Neuronal stem cell (in vitro differentiated cells): Measurements from ENCODE around the gene CNTNAP5.

Experiments
- DNase-seq: peaks from one replicate; pipeline ENCODE4 v3.0.0-alpha.2; 2013; ENCODE audit warnings: low spot score
- H2AFZ ChIP-seq: one replicate; pipeline ENCODE4 v1.6.1; 2013; ENCODE audit warnings: mild to moderate bottlenecking, low read length, inconsistent platforms
- H2AK5ac ChIP-seq: 2 replicates; pipeline ENCODE4 v1.6.1; 2013; ENCODE audit warnings: low read depth, mild to moderate bottlenecking, inconsistent platforms, low read length, moderate library complexity, mixed read lengths
- H2BK120ac ChIP-seq: 2 replicates; pipeline ENCODE4 v1.6.1; 2013; ENCODE audit warnings: low read depth, mild to moderate bottlenecking, inconsistent platforms, low read length, moderate library complexity, mixed read lengths
- H2BK12ac ChIP-seq: one replicate; pipeline ENCODE4 v1.6.1; 2013; ENCODE audit warnings: low read length, inconsistent platforms
- H2BK15ac ChIP-seq: 2 replicates; pipeline ENCODE4 v1.6.1; 2013; ENCODE audit warnings: mild to moderate bottlenecking, low read length, inconsistent platforms, mixed read lengths
- H2BK5ac ChIP-seq: one replicate; pipeline ENCODE4 v1.6.1; 2013; ENCODE audit warnings: inconsistent platforms, mild to moderate bottlenecking, low read length, moderate library complexity
- H3K14ac ChIP-seq: one replicate; pipeline ENCODE4 v1.6.1; 2013; ENCODE audit warnings: low read length, inconsistent platforms
- H3K18ac ChIP-seq: 2 replicates; pipeline ENCODE4 v1.6.1; 2013; ENCODE audit warnings: low read length, inconsistent platforms
- H3K23ac ChIP-seq: 2 replicates; pipeline ENCODE4 v1.6.1; 2013; ENCODE audit warnings: low read depth, mild to moderate bottlenecking, mixed read lengths, low read length, inconsistent platforms; ENCODE audit not compliant: poor library complexity
- H3K27ac ChIP-seq: replicated peaks from 3 replicates; pipeline ENCODE4 v1.5.1; 2013; ENCODE audit warnings: low read length, inconsistent platforms
- H3K27me3 ChIP-seq, 3 experiments: 2 replicates each; pipeline ENCODE4 v1.6.1; 2013; ENCODE audit warnings: low read length in 3 of 3, mild to moderate bottlenecking in 2 of 3, inconsistent platforms in 1 of 3, low read depth in 1 of 3, mixed read lengths in 1 of 3, moderate library complexity in 1 of 3; ENCODE audit not compliant: control insufficient read depth in 3 of 3, insufficient read depth in 3 of 3
- H3K36me3 ChIP-seq, 2 donors: replicated peaks in 1 of 2; 2 replicates each; pipeline ENCODE4 v1.6.1; 2013; ENCODE audit warnings: low read length in 2 of 2; ENCODE audit not compliant: control insufficient read depth in 2 of 2, insufficient read depth in 2 of 2
- H3K4ac ChIP-seq: 2 replicates; pipeline ENCODE4 v1.6.1; 2013; ENCODE audit warnings: inconsistent platforms, mild to moderate bottlenecking, low read length, moderate library complexity
- H3K4me1 ChIP-seq, 2 donors: 1 replicate in 1 of 2; 2 replicates in 1 of 2; pipeline ENCODE4 v1.6.1; 2013; ENCODE audit warnings: low read length in 2 of 2, low read depth in 1 of 2; ENCODE audit not compliant: control insufficient read depth in 2 of 2, insufficient read depth in 1 of 2
- H3K4me2 ChIP-seq: one replicate; pipeline ENCODE4 v1.6.1; 2013; ENCODE audit warnings: mild to moderate bottlenecking, low read length, inconsistent platforms; ENCODE audit not compliant: insufficient read depth, poor library complexity, severe bottlenecking
- H3K4me3 ChIP-seq, 2 donors: 2 replicates each; pipeline ENCODE4 v1.5.1; 2013; ENCODE audit warnings: low read length in 2 of 2, mild to moderate bottlenecking in 2 of 2, inconsistent platforms in 1 of 2, moderate library complexity in 1 of 2
- H3K79me1 ChIP-seq: one replicate; pipeline ENCODE4 v1.6.1; 2013; ENCODE audit warnings: low read depth, mild to moderate bottlenecking, inconsistent platforms, low read length, moderate library complexity
- H3K9ac ChIP-seq: one replicate; pipeline ENCODE4 v1.6.1; 2013; ENCODE audit warnings: mild to moderate bottlenecking, low read depth, low read length, inconsistent platforms; ENCODE audit not compliant: poor library complexity
- H3K9me3 ChIP-seq, 2 donors: replicated peaks in 1 of 2; 2 replicates each; pipeline versions ENCODE3 to v1.6.1; 2013; ENCODE audit warnings: low read length in 2 of 2, mild to moderate bottlenecking in 2 of 2, inconsistent platforms in 1 of 2, low read depth in 1 of 2, mixed read lengths in 1 of 2, moderate library complexity in 1 of 2; ENCODE audit not compliant: control insufficient read depth in 2 of 2, insufficient read depth in 1 of 2
- H4K8ac ChIP-seq: one replicate; pipeline ENCODE4 v1.6.1; 2013; ENCODE audit warnings: low read depth, mild to moderate bottlenecking, inconsistent platforms, low read length, moderate library complexity
- H4K91ac ChIP-seq: one replicate; pipeline ENCODE4 v1.6.1; 2013; ENCODE audit warnings: low read length, low read depth, mild to moderate bottlenecking, inconsistent platforms; ENCODE audit not compliant: poor library complexity
- WGBS, 2 donors: extraction: QIAGEN DNeasy Blood & Tissue Kit; methylation state at CpG; one replicate each; pipeline ENCODE4 v1.1.7; 2013; ENCODE audit warnings: missing lambda C conversion rate in 2 of 2, mixed read lengths in 1 of 2; ENCODE audit not compliant: insufficient read length in 2 of 2, insufficient replicate concordance in 1 of 2; ENCODE audit errors: extremely low coverage in 2 of 2; 5-methylcytosine and 5-hydroxymethylcytosine counted together

Gene CNTNAP5

DNA sequence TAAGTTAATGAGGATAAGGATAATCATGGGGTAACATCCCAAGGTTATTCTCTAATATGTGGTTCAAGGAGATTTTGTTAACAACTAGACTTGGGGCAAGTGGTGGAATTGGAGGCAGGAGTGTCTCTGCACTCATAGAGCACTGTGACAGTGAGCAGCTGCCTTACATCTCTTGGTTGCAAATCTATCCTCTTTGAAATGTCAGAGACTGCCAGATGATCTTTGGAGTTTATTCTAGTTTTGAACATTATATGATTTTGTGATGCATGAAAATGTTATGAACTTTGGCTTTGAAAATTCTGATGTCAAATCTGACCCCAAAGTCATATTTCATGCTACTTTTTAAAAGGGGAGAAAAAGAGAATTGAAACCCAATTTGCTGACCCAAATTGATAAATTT lies 861.1 kb downstream of the CNTNAP5 start:
- H2BK5ac ChIP-seq: no peak overlapping the region
- no peak overlapping the region for H3K4ac ChIP-seq
- no peaks in the 10 kb centered on the region for H3K36me3 ChIP-seq
- H3K27ac ChIP-seq: no peak overlapping the region
- no peak overlapping the region for H3K14ac ChIP-seq
- no peak overlapping the region for H2BK120ac ChIP-seq
- no peaks in the 10 kb centered on the region for H3K4me1 ChIP-seq
- no peak overlapping the region for H3K4me2 ChIP-seq
- H2BK15ac ChIP-seq: no peak overlapping the region
- no peak overlapping the region for H2AFZ ChIP-seq
- H4K8ac ChIP-seq: no peak overlapping the region
- no peak overlapping the region for H2AK5ac ChIP-seq
- no peak overlapping the region for H3K18ac ChIP-seq
- H3K23ac ChIP-seq: no peak overlapping the region
- H3K9me3 ChIP-seq: no peaks in the 10 kb centered on the region
- no peaks in the 10 kb centered on the region for H3K79me1 ChIP-seq
- no peak overlapping the region for H2BK12ac ChIP-seq
- H3K4me3 ChIP-seq: no peak overlapping the region
- DNase-seq: no peak
- no peaks in the 10 kb centered on the region for H3K27me3 ChIP-seq
- no peak overlapping the region for H4K91ac ChIP-seq
- no peak overlapping the region for H3K9ac ChIP-seq

DNA sequence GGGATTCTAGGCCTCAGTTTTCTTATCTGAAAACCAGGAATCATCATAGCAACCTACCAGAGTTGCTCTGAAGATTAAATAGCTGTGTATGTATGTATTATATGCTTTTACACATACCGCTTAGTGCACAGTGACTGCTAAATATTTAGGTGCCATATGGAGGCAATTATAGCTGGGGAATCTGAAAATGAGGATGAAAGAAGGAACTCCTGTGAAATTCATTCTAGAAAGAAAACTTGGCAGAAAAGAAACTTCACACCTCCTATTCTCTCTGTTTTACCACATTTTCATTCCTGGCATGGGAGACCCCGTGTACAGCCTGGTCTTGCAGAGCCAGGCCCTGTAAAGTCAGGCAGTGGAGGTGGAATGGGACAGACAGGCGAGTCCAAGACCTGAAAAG lies 862.4 kb downstream of the CNTNAP5 start:
- Histone ChIP-seq H2BK15ac (no peak overlapping the region), H4K8ac (no peak overlapping the region), H3K4me2 (no peak overlapping the region), H2BK120ac (no peak overlapping the region), H3K4me3 (no peak overlapping the region), H3K18ac (no peak overlapping the region), H2AK5ac (no peak overlapping the region), H2AFZ (no peak overlapping the region), H3K4me1 (no peaks in the 10 kb centered on the region), H3K9ac (no peak overlapping the region), H2BK5ac (no peak overlapping the region), H3K23ac (no peak overlapping the region), H3K4ac (no peak overlapping the region), H3K9me3 (no peaks in the 10 kb centered on the region), H3K27ac (no peak overlapping the region), H2BK12ac (no peak overlapping the region), H3K14ac (no peak overlapping the region), H3K27me3 (no peaks in the 10 kb centered on the region), H4K91ac (no peak overlapping the region), H3K36me3 (no peaks in the 10 kb centered on the region), H3K79me1 (no peaks in the 10 kb centered on the region)
- WGBS, 2 donors: no CpG with 5 or more reads among the region's 3 CpGs
- no peak for DNase-seq

DNA sequence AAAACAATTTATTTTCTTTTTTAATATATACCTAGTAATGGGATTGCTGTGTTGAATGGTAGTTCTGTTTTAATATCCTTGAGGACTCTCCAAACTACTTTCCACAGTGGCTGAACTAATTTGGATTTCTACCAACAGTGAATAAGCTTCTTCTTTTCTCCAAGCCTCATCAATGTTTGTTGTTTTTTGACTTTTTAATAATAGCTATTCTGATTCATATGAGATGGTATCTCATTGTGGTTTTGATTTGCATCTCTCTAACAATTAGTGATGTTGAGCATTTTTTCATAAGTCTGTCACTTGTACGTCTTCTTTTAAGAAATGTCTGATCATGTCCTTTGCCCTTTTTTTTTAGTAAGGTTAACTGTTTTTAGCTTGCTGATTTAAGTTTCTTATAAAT lies 863.3 kb downstream of the CNTNAP5 start:
- no peak overlapping the region for H3K4ac ChIP-seq
- WGBS, 2 donors: no CpG with 5 or more reads among the region's 1 CpG
- H3K14ac ChIP-seq: no peak overlapping the region
- H3K23ac ChIP-seq: no peak overlapping the region
- H2BK5ac ChIP-seq: no peak overlapping the region
- no peak overlapping the region for H3K18ac ChIP-seq
- H4K8ac ChIP-seq: no peak overlapping the region
- no peaks in the 10 kb centered on the region for H3K36me3 ChIP-seq
- H4K91ac ChIP-seq: no peak overlapping the region
- H3K4me3 ChIP-seq: no peak overlapping the region
- no peak overlapping the region for H2AK5ac ChIP-seq
- H3K4me1 ChIP-seq: no peaks in the 10 kb centered on the region
- no peaks in the 10 kb centered on the region for H3K27me3 ChIP-seq
- no peak for DNase-seq
- H3K4me2 ChIP-seq: no peak overlapping the region
- H2BK120ac ChIP-seq: no peak overlapping the region
- no peak overlapping the region for H2BK12ac ChIP-seq
- no peak overlapping the region for H2AFZ ChIP-seq
- H3K79me1 ChIP-seq: no peaks in the 10 kb centered on the region
- no peak overlapping the region for H2BK15ac ChIP-seq
- no peaks in the 10 kb centered on the region for H3K9me3 ChIP-seq
- H3K27ac ChIP-seq: no peak overlapping the region
- no peak overlapping the region for H3K9ac ChIP-seq

DNA sequence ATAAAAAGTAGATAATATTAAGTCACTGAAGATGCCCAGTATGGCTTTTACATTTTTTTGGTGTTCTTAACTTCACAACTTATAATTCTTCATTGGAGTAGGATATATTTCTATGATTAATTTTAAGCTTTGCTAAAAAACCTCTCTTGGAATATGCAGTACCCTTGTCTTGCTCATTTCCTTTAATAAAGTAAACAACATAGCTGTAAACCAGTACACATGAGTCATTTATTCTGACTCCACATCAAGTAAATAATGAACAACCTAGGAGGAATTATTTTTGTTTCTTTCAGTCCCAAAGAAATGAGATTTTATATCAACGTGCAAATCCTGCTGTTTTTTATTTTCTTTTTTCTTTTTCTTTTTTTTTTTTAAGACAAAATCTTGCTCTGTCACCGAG lies 869.1 kb downstream of the CNTNAP5 start:
- H3K14ac ChIP-seq: no peak overlapping the region
- H3K23ac ChIP-seq: no peak overlapping the region
- no peak overlapping the region for H2BK12ac ChIP-seq
- no peak overlapping the region for H2BK15ac ChIP-seq
- H4K91ac ChIP-seq: no peak overlapping the region
- no peak for DNase-seq
- H4K8ac ChIP-seq: no peak overlapping the region
- no peak overlapping the region for H2AK5ac ChIP-seq
- H2BK120ac ChIP-seq: no peak overlapping the region
- no peaks in the 10 kb centered on the region for H3K4me1 ChIP-seq
- no peak overlapping the region for H3K18ac ChIP-seq
- no peak overlapping the region for H3K4me3 ChIP-seq
- no peaks in the 10 kb centered on the region for H3K27me3 ChIP-seq
- H2BK5ac ChIP-seq: no peak overlapping the region
- H3K36me3 ChIP-seq: no peaks in the 10 kb centered on the region
- H3K79me1 ChIP-seq: no peaks in the 10 kb centered on the region
- H3K9ac ChIP-seq: no peak overlapping the region
- H3K4ac ChIP-seq: no peak overlapping the region
- no CpG with 5 or more reads among the region's 2 CpGs for WGBS, 2 donors
- H2AFZ ChIP-seq: no peak overlapping the region
- no peak overlapping the region for H3K27ac ChIP-seq
- H3K9me3 ChIP-seq: no peaks in the 10 kb centered on the region
- H3K4me2 ChIP-seq: no peak overlapping the region
